Thyroid gland (tissue), 4 donors: ENCODE results near the gene MTCH1.

ENCODE experiments used
- CTCF ChIP-seq, 6 experiments: fragments of 200-600 bp in 3 of 6; fragments of 450-650 bp in 3 of 6; sonication (generic) in 3 of 6; IDR thresholded peaks; one replicate each; pipeline ENCODE4 v1.5.1; 2016 to 2019; ENCODE audit warnings: antibody characterized with exemption in 6 of 6, mild to moderate bottlenecking in 2 of 6, inconsistent platforms in 1 of 6, moderate library complexity in 1 of 6
- POLR2A ChIP-seq, 2 donors: fragments of 450-650 bp; IDR thresholded peaks; one replicate each; pipeline ENCODE4 v1.6.1; 2017; ENCODE audit warnings: antibody characterized with exemption in 2 of 2, mild to moderate bottlenecking in 2 of 2, moderate library complexity in 1 of 2

DNA sequence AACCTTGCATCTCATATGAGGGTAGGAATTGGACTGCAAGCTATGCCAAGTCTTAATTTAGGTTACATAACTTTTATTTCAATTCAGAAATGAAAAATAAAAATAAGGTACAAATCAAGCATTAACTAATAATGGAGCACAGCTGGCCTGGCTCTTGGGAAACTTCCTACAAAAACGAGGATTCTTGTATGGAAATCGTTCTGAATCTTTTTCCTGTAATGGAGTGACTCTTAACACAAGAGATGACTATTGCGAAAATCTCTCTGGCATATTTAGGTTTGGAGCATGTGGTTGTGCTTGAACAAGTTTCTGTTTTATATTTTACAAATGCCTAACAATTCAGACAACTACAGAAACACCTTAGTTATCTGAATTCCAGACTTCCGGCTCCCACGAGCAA is 65.5 kb downstream of the MTCH1 start:
- no peak for TF ChIP-seq CTCF (IDR thresholded peaks at IDR 0.05)
- no peak for TF ChIP-seq POLR2A (IDR thresholded peaks at IDR 0.05)
